HG02571 (cell line): ENCODE results near the gene CERS6.

Experiments used
- ATAC-seq: cut with Tn5 transposase; IDR thresholded peaks from one replicate; pipeline ENCODE4 v1.9.1; 2021; ENCODE audit warnings: mild to moderate bottlenecking, moderate library complexity; ENCODE audit not compliant: unreplicated experiment

Gene CERS6

GRCh38 chr2:168819050-168819715 is 363.1 kb downstream of the CERS6 start:
- ATAC-seq = no peak

DNA sequence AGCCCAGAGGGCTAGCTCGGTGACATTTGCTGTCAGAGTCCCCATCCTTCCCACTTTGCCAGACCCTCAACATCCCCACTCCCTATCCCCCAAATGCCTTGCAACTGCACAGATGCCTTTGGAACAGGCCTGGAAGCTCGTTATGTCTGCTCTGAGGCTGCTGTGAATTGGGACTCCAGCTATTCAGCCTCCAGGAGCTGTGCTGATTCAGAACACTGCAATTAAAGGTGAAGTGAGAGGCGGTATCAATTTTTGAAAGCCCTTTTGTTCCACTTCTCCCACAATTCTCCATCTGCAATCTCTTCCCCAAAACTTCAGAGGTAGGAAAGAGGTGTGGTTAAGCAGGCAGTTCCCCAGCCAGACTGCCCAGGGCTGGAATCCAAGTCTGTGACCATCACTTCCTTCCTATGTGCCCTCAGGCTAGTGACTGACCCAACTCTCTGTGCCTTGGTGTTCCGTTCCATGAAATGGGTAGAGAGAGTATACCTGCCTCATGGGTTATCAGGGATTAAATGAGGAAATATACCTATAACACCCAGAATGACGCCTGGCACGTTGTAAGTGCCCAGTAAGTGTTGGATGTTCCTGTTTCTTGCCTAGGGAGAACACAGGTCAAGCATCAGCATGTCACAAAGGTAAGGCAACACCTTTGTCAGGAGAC is 363.9 kb downstream of the CERS6 start:
- no peak for ATAC-seq

GRCh38 chr2:168821577-168821976 is 365.5 kb downstream of the CERS6 start:
- ATAC-seq = no peak

- ATAC-seq = no peak
These were observed 365.9 kb downstream of the CERS6 start for GRCh38 chr2:168821992-168822391.
